UCSD-AML1 (cell line): ENCODE results near the gene IL1RN.

Source experiments
- DNase-seq: peaks from one replicate; lab custom pipeline; 2025; ENCODE audit not compliant: unreplicated experiment; lab: John Stamatoyannopoulos, UW

The IL1RN gene

GRCh38 chr2:113127646-113128570, 510 bp downstream of the IL1RN start:
- no peak for DNase-seq

GRCh38 chr2:113129519-113130078, 2.2 kb downstream of the IL1RN start:
- no peak for DNase-seq

- DNase-seq: no peak
Observed at GRCh38 chr2:113131352-113132185, 4.2 kb downstream of the IL1RN start.

- DNase-seq: no peak
Observed at GRCh38 chr2:113132414-113133021, 5.1 kb downstream of the IL1RN start.

GRCh38 chr2:113133704-113134598, 6.6 kb downstream of the IL1RN start:
- no peak for DNase-seq

GRCh38 chr2:113134717-113135116, 7.3 kb downstream of the IL1RN start:
- no peak for DNase-seq

GRCh38 chr2:113135317-113135716, 7.9 kb downstream of the IL1RN start:
- no peak for DNase-seq

- DNase-seq: no peak
Observed at GRCh38 chr2:113136828-113137775, 9.7 kb downstream of the IL1RN start.

- no peak for DNase-seq
Observed at GRCh38 chr2:113137827-113138226, 10.4 kb downstream of the IL1RN start.

GRCh38 chr2:113138428-113139322, 11.3 kb downstream of the IL1RN start:
- no peak for DNase-seq

GRCh38 chr2:113141451-113141850, 14.1 kb downstream of the IL1RN start:
- DNase-seq: no peak

- DNase-seq: no peak
Observed at GRCh38 chr2:113142290-113142689, 14.9 kb downstream of the IL1RN start.

- DNase-seq: no peak
Observed at GRCh38 chr2:113144259-113144658, 16.9 kb downstream of the IL1RN start.

- no peak for DNase-seq
Observed at GRCh38 chr2:113148606-113149552, 21.5 kb downstream of the IL1RN start.

GRCh38 chr2:113149553-113150257, 22.3 kb downstream of the IL1RN start:
- no peak for DNase-seq

- no peak for DNase-seq
Observed at GRCh38 chr2:113150258-113150601, 22.8 kb downstream of the IL1RN start.
